AG04450 (cell line): ENCODE data around the gene DESI2. TPM values are rescaled to one million over a fixed set of nuclear protein-coding genes. Genes with fewer than 3 reads are reported as not detected.
A peak's percentile ranks its signal among the peaks of the same experiment; 100 is the strongest.

Experiments used
- CTCF ChIA-PET: fragments of 300-600, 350-600 bp; formaldehyde crosslinking; extraction: SDS; loops from one replicate; lab custom pipeline; 2022; ENCODE audit warnings: antibody characterized with exemption, inconsistent platforms; lab: Charles Lee
- POLR2A ChIA-PET: fragments of 350-600 bp; formaldehyde crosslinking; extraction: SDS; loops from one replicate; lab custom pipeline; 2021; ENCODE audit warnings: antibody characterized with exemption, inconsistent platforms; lab: Yijun Ruan, JAX
- DNase-seq: peaks from one replicate; pipeline ENCODE4 v3.0.0-alpha.2; 2011; ENCODE audit warnings: low read depth, low spot score
- H3K27ac ChIP-seq: one replicate; pipeline ENCODE4 v1.5.1; 2012; ENCODE audit warnings: low read depth, low read length, control low read depth
- H3K27me3 ChIP-seq: one replicate; pipeline ENCODE4 v1.6.0; 2012; ENCODE audit warnings: low read length; ENCODE audit not compliant: control insufficient read depth, insufficient read depth
- H3K4me3 ChIP-seq: 2 replicates; pipeline ENCODE4 v1.5.1; 2011; ENCODE audit warnings: mild to moderate bottlenecking, low read depth, low read length, control low read depth
- H3K9me3 ChIP-seq: 2 replicates; pipeline ENCODE4 v1.5.1; 2012; ENCODE audit warnings: low read length; ENCODE audit not compliant: control insufficient read depth, insufficient read depth
- polyA plus RNA-seq: library from polyadenylated mRNA; depleted of rRNA; stranded (reverse); fragments of >200 nt; gene quantifications from 2 replicates; pipeline ENCODE4 v1.2.3, GENCODE V29; 2011
- TF ChIP-seq, protein P1 (sequence below): IDR thresholded peaks from 2 replicates; pipeline ENCODE4 v1.5.1; 2011; ENCODE audit warnings: low read depth, low read length, control low read depth, inconsistent platforms

Gene DESI2
- polyA plus RNA-seq, 1 experiment, result 60.2 TPM

DNA sequence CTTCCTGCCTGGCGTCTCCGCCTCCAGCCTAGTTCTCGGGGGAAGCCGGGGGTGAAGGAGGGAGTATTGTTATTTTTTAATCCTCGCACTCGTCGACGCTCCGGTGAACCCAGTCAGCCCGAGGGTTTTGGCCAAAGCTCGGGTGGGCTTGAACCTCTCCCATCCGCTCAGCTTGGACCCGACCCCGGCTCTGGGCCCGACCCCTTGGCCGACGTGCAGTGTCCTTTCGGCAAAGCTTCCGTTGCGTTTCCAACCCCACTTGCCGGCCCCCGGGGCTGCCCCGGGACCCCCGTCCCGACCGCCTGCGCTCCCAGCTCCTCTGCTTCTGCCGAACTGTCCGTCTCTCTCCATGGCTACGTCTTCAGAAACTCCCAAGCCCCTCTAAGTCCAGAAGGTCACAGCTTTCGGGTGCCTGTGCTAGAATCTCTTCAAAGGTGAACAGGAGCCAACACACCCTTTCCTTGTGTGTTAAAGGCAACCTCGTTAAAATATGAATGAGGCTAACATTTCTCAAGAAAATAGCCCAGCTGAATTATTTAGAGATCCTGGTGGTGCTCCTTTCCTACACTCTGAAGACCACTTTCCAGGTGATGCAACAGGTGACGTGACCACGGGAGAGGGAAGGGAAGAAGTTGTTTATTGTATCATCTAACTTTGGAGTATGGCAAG, 647 bp downstream of the DESI2 start:
- no peaks in the 10 kb centered on the region; the same call in 1 of the 2 replicates for H3K9me3 ChIP-seq
- ChIA-PET CTCF (interaction anchor here (0.7 to 0.9 kb wide), 3 partner anchors 14 to 389 kb away, joined by 3 to 4 read pairs (median 3); no protein-coding TSS in a partner anchor), POLR2A (interaction anchor here (0.7 kb wide), 1 partner anchor 57 kb away, joined by 5 read pairs; no protein-coding TSS in a partner anchor)
- no peak for DNase-seq
- peak overlapping the region; percentile 60 for H3K27ac ChIP-seq
- TF ChIP-seq, protein P1, sequence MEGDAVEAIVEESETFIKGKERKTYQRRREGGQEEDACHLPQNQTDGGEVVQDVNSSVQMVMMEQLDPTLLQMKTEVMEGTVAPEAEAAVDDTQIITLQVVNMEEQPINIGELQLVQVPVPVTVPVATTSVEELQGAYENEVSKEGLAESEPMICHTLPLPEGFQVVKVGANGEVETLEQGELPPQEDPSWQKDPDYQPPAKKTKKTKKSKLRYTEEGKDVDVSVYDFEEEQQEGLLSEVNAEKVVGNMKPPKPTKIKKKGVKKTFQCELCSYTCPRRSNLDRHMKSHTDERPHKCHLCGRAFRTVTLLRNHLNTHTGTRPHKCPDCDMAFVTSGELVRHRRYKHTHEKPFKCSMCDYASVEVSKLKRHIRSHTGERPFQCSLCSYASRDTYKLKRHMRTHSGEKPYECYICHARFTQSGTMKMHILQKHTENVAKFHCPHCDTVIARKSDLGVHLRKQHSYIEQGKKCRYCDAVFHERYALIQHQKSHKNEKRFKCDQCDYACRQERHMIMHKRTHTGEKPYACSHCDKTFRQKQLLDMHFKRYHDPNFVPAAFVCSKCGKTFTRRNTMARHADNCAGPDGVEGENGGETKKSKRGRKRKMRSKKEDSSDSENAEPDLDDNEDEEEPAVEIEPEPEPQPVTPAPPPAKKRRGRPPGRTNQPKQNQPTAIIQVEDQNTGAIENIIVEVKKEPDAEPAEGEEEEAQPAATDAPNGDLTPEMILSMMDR, result no peak
- peak overlapping the region; percentile 91 for H3K4me3 ChIP-seq
- H3K27me3 ChIP-seq, result no peaks in the 10 kb centered on the region

GRCh38 chr1:244654108-244655038, 1.4 kb downstream of the DESI2 start:
- CTCF ChIA-PET, result interaction anchor here (0.9 kb wide), 1 partner anchor 51 kb away, joined by 4 read pairs; no protein-coding TSS in a partner anchor
- Histone ChIP-seq H3K4me3 (peak overlapping the region; percentile 91), H3K9me3 (no peaks in the 10 kb centered on the region; the same call in 1 of the 2 replicates), H3K27me3 (no peaks in the 10 kb centered on the region), H3K27ac (peak overlapping the region; percentile 60)
- DNase-seq, result no peak
- POLR2A ChIA-PET, result no interaction called here
- TF ChIP-seq, protein P1, result no peak

- DNase-seq, result no peak
- ChIA-PET POLR2A (no interaction called here), CTCF (no interaction called here)
- TF ChIP-seq, protein P1, result no peak
- no peak overlapping the region for H3K27ac ChIP-seq
- no peaks in the 10 kb centered on the region for H3K27me3 ChIP-seq
- no peaks in the 10 kb centered on the region; the same call in 1 of the 2 replicates for H3K9me3 ChIP-seq
- peak overlapping the region; percentile 91; the same call in 1 of the 2 replicates for H3K4me3 ChIP-seq
Observed at GRCh38 chr1:244655186-244655585, 2.3 kb downstream of the DESI2 start.

DNA sequence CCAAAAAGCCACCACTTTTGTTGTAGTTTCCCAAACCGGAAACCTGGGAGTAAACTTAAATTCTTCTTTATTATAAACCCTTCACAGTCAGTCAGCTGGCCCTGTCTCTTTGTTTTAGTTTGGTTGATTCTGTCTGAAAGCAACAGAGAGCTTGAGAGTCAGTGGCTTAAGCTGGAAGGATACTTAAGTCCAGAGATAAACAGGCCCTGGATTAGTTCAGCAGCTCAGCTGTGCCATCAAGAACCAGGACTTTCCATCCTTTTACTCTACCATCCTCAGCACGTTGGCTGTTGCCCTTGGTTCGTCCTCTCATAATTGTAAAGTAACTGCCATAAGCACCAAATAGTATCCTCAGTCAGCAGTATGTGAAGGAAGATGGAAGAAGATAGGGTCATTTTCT, 4.5 kb downstream of the DESI2 start:
- no peaks in the 10 kb centered on the region for H3K27me3 ChIP-seq
- H3K27ac ChIP-seq, result no peak overlapping the region
- H3K9me3 ChIP-seq, result no peaks in the 10 kb centered on the region; the same call in 1 of the 2 replicates
- CTCF ChIA-PET, result no interaction called here
- no peak for DNase-seq
- POLR2A ChIA-PET, result no interaction called here
- TF ChIP-seq, protein P1, result no peak
- H3K4me3 ChIP-seq, result no peak overlapping the region
